Activated B cell treated with CpG ODN at 0.5 μM for 24 hours (primary cell): Measurements from ENCODE around the gene AKT1S1. TPM values are rescaled to one million over a fixed set of nuclear protein-coding genes. Genes with fewer than 3 reads are reported as not detected.

Experiments used
- ATAC-seq: fragments of 200-7000 bp; cut with Tn5 transposase; one replicate; pipeline ENCODE4 v1.10.0; 2021; ENCODE audit warnings: low read depth, mild to moderate bottlenecking, moderate library complexity
- CTCF ChIA-PET: fragments of 350-600 bp; sonication (Branson Sonifier 250); formaldehyde crosslinking; loops from one replicate; lab custom pipeline; 2021; ENCODE audit warnings: antibody characterized with exemption; lab: Charles Lee
- POLR2A ChIA-PET: fragments of 350-600 bp; sonication (Branson Sonifier 250); formaldehyde crosslinking; loops from one replicate; lab custom pipeline; 2021; ENCODE audit warnings: antibody characterized with exemption; lab: Charles Lee
- DNase-seq: peaks from one replicate; pipeline ENCODE4 v3.0.0; 2022
- H3K27ac Mint-ChIP-seq: one replicate; pipeline ENCODE4 v1.8.0; 2020; ENCODE audit warnings: mixed read lengths
- H3K27me3 Mint-ChIP-seq: one replicate; pipeline ENCODE4 v1.8.0; 2021; ENCODE audit warnings: mixed read lengths
- H3K36me3 Mint-ChIP-seq: one replicate; pipeline ENCODE4 v1.8.0; 2021; ENCODE audit warnings: low read depth, mixed read lengths
- H3K4me1 Mint-ChIP-seq: one replicate; pipeline ENCODE4 v1.8.0; 2021; ENCODE audit warnings: mixed read lengths
- H3K4me3 Mint-ChIP-seq: one replicate; pipeline ENCODE4 v1.8.0; 2020; ENCODE audit warnings: mild to moderate bottlenecking, mixed read lengths
- H3K9me3 Mint-ChIP-seq: one replicate; pipeline ENCODE4 v1.8.0; 2020; ENCODE audit warnings: mixed read lengths
- CTCF ChIP-seq: fragments of 200-600 bp; IDR thresholded peaks from one replicate; pipeline ENCODE4 v1.8.0; 2022; ENCODE audit warnings: antibody characterized with exemption, mild to moderate bottlenecking
- intact Hi-C: fragments of 100-400 bp; cut with micrococcal nuclease; formaldehyde crosslinking; loops from one replicate; pipeline ENCODE4 v1.15.1; 2024
- total RNA-seq: library from RNA; stranded (reverse); gene quantifications from 2 replicates; pipeline ENCODE4 v1.2.3, GENCODE V29; 2022

AKT1S1 gene
- total RNA-seq, 1 donor from 2014 or later = 28.7 TPM

GRCh38 chr19:49861107-49861506 is 16.0 kb downstream of the AKT1S1 start:
- intact Hi-C loops = no loop called here

DNA sequence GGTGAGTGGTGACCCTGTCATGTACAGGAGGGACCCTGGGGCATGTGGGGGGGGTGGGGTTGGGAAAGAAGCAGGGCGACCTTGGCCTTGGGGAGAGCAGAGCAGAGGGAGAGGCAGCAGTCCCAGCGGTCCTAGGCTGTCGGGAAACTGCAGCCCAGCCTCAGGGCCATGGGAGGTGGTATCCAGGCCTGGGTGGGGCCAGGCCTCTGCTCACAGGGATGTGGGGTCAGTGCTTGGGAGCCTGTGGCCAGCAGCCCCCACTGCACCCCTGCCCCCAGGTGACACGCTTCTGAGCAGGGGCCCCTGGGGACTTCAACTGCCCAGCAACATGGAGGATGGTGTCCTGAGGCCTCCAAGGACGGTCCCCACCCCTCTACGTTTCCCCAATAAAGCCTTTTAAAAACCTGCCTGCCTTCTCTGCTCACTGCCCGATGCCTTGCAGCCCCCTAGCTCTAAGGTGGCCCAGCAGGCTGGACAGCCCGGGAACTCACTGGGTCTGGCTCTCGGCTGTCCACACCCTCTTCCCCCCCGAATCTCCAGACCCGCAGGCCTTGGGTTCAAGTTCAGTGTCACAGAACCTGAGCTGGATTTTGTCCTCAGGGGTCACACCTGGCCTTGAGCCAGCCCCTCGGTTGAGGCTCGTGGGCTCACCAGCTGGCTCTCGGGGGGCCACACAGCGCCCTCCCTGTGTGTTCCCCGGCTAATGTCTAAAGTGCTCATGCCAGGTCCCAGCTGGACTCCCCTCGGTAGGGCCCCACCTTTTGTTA is 16.6 kb downstream of the AKT1S1 start:
- ChIA-PET POLR2A (interaction anchor here (0.5 to 0.6 kb wide), 2 partner anchors 17 to 106 kb away, joined by 3 to 13 read pairs; no protein-coding TSS in a partner anchor), CTCF (no interaction called here)
- intact Hi-C loops = no loop called here
- H3K4me1 Mint-ChIP-seq = peaks cover 11% of the 10 kb centered on the region
- no peak for DNase-seq
- H3K27me3 Mint-ChIP-seq = no peaks in the 10 kb centered on the region
- no peak overlapping the region for H3K4me3 Mint-ChIP-seq
- no peak for ATAC-seq
- H3K9me3 Mint-ChIP-seq = no peaks in the 10 kb centered on the region
- H3K36me3 Mint-ChIP-seq = peaks cover 77% of the 10 kb centered on the region
- no peak for TF ChIP-seq CTCF
- H3K27ac Mint-ChIP-seq = no peak overlapping the region

More at GRCh38 chr19:49861107-49861506, 16.0 kb downstream of the AKT1S1 start:
- H3K9me3 Mint-ChIP-seq = no peaks in the 10 kb centered on the region
- ATAC-seq (no peak), DNase-seq (no peak)
- CTCF ChIA-PET = no interaction called here
- no peak overlapping the region for H3K27ac Mint-ChIP-seq
- no peak overlapping the region for H3K4me3 Mint-ChIP-seq
- POLR2A ChIA-PET = interaction anchor here (0.5 to 0.6 kb wide), 2 partner anchors 17 to 105 kb away, joined by 3 to 13 read pairs; no protein-coding TSS in a partner anchor
- H3K36me3 Mint-ChIP-seq = peaks cover 75% of the 10 kb centered on the region
- no peak for TF ChIP-seq CTCF
- peaks cover 14% of the 10 kb centered on the region for H3K4me1 Mint-ChIP-seq
- H3K27me3 Mint-ChIP-seq = no peaks in the 10 kb centered on the region

GRCh38 chr19:49859682-49860335 is 17.3 kb downstream of the AKT1S1 start:
- Mint-ChIP-seq H3K9me3 (no peaks in the 10 kb centered on the region), H3K36me3 (peaks cover 75% of the 10 kb centered on the region), H3K4me3 (no peak overlapping the region), H3K4me1 (peaks cover 9% of the 10 kb centered on the region), H3K27ac (no peak overlapping the region), H3K27me3 (no peaks in the 10 kb centered on the region)
- no peak for ATAC-seq
- DNase-seq = no peak
- ChIA-PET POLR2A (interaction anchor here (1.5 kb wide), 1 partner anchor 9 kb away, joined by 7 read pairs; the partner anchor contains the start of gene PTOV1), CTCF (no interaction called here)
- intact Hi-C loops = no loop called here
- no peak for TF ChIP-seq CTCF

GRCh38 chr19:49858088-49858985 is 18.8 kb downstream of the AKT1S1 start:
- ChIA-PET CTCF (no interaction called here), POLR2A (interaction anchor here (1.2 to 1.5 kb wide), 2 partner anchors 8 to 11 kb away, joined by 6 to 7 read pairs; partner anchors contain the start of gene PTOV1)
- peaks cover 16% of the 10 kb centered on the region for H3K4me1 Mint-ChIP-seq
- ATAC-seq = no peak
- no peaks in the 10 kb centered on the region for H3K9me3 Mint-ChIP-seq
- no peak overlapping the region for H3K27ac Mint-ChIP-seq
- no peak for DNase-seq
- peaks cover 60% of the 10 kb centered on the region for H3K36me3 Mint-ChIP-seq
- H3K4me3 Mint-ChIP-seq = no peak overlapping the region
- TF ChIP-seq CTCF = no peak
- intact Hi-C loops = no loop called here
- no peaks in the 10 kb centered on the region for H3K27me3 Mint-ChIP-seq
